ENCODE results near the gene ORAI1. TPM values are rescaled to one million over a fixed set of nuclear protein-coding genes. Genes with fewer than 3 reads are reported as not detected.
"Not testable (repeated sequence)": the region's sequence is repeated elsewhere in the genome, so short reads cannot be mapped to it uniquely, and the experiment has no call there.

ORAI1 gene
- total RNA-seq, 1 experiment from 2014 or later = 20.6 TPM

GRCh38 chr12:121603581-121603980 lies 22.7 kb upstream of the ORAI1 start:
- DNase-seq (ENCODE audit: low read depth) = no peak

DNA sequence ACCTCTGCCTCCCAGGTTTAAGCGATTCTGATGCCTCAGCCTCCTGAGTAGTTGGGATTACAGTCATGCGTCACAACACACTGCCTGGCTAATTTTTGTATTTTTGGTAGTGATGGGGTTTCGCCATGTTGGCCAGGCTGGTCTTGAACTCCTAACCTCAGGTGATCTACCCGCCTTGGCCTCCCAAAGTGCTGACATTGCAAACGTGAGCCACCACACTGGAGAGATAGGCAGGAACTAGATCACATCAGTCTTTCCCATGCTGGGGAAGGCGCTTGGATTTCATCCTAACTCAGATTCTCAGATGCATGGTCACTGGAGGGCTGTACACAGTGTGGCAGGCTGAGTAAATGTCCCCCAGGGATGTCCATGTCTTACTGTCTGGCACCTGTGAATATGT lies 18.0 kb upstream of the ORAI1 start:
- no peak for DNase-seq (ENCODE audit: low read depth)

- DNase-seq (ENCODE audit: low read depth) = no peak
Observed at GRCh38 chr12:121610239-121611149, 15.8 kb upstream of the ORAI1 start.

GRCh38 chr12:121611306-121611705 lies 15.0 kb upstream of the ORAI1 start:
- no peak for DNase-seq (ENCODE audit: low read depth)

GRCh38 chr12:121613462-121613861 lies 12.9 kb upstream of the ORAI1 start:
- no peak for DNase-seq (ENCODE audit: low read depth)

DNA sequence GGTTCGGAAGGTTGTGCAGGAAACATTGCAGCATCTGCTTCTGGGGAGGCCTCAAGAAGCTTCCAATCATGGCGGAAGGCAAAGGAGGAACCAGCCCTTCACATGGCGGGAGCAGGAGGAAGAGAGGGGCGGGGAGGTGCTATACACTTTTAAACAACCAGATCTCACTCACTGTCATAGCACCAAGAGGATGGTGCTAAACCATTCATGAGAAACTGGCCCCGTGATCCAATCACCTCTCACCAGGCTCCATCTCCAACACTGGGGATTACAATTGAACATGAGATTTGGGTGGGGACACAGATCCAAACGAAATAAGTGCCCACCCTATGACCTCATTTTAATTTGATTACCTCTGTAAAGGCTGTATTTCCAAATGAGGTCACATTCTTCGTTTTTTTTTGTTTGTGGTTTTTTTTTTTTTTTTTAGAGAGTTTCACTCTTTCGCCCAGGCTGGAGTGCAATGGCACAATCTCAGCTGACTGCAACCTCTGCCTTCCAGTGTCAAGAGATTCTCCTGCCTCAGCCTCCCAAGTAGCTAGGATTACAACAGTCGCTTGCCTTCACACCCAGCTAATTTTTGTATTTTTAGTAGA lies 11.4 kb upstream of the ORAI1 start:
- DNase-seq (ENCODE audit: low read depth) = no peak

DNA sequence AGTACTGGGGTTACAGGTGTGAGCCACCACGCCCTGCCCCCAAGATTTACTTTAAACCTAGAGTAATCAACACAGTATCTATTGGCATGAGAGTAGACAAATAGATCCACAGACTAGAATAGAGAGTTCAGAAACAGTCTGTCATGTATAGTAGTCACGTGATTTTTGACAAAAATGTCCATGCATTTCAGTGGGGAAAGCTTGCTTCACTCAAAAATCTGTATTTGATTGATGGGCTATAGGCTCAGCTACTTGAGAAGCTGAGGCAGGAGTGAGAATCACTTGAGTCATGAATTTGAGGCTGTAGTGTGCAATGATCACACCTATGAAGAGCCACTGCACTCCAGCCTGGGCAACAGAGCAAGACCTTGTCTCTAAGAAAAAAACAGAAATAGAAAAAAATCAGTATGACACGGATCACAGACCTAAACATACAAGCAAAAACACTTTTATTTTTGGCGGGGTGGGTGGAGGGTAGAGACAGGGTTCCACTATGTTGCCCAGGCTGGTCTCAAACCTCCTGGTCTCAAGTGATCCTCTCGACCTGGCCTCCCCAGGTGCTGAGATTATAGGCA lies 7.6 kb upstream of the ORAI1 start:
- DNase-seq (ENCODE audit: low read depth) = no peak

DNA sequence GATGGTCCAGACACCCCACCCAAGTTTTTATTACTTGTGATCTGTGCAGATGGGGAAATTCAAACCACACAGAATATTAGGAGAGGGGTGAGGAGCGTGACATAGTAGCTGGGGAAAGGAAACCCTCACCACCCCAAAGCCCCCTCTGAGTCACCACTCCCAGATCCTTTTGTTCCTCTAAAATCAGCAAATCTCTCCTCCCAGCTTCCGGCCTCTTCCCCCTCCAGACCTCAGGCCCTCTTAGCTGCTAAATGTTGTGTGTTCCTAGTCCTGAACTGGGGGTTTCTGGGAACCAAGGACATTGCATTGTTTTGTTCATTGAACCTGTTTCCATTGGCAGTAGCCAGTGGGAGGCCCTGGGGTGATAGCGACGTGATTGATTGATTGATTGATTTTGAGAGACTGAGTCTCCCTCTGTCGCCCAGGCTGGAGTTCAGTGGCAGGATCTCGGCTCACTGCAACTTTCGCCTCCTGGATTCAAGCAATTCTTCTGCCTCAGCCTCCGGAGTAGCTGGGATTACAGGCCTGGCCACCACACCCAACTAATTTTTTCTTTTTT lies 5.9 kb upstream of the ORAI1 start:
- DNase-seq (ENCODE audit: low read depth) = no peak

DNA sequence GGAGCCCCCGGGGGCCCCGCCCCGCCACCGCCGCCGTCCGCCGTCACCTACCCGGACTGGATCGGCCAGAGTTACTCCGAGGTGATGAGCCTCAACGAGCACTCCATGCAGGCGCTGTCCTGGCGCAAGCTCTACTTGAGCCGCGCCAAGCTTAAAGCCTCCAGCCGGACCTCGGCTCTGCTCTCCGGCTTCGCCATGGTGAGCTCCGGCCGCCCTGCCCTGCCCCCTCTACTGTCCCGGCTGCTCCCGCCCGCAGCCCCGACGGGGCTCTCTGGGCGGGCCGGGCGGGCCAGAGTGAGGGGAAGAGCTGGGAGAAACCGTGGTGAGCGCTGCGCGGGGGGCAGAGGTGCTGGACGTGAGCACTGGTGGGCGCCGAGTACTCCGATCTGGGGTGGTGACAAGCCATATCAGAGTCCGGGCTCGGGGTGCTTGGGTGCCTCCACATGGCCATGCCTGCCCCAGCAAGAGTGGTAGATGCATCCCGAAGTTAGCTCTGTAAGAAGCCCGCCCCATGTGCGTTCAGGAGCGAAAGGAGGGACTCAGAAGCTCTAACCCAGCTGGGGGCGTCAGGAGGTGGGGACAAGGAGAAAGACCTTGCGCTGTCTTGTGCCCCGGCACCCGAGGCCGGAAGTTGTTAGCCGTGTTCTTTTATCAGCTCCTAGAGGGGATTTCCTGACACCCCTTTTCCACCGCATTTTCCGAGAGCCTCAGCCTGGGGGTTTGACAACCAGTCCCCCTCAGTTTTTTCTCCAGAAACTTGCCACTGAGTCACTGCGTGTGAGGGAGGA lies 717 bp downstream of the ORAI1 start:
- peak; percentile 70 for DNase-seq (ENCODE audit: low read depth)

GRCh38 chr12:121628037-121628436 lies 1.7 kb downstream of the ORAI1 start:
- no peak for DNase-seq (ENCODE audit: low read depth)

DNA sequence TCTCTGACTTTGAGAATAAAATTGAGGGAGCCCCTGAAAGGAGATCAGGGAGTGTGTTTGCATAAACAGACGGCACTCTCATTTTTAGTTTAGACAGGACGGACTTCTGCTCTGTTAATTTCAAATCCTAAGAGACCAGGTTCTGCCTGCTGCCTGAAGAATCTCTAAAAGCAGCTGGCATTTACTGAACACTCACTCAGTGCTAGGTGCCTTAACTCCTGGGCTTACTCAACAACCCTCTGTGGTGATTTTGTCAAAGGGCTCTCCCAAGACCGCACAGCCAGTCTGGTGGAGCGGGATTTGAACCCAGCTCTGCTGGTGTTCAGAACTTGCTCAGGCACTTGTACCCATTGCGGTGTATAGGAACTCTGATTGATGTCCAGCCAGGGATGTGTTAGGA lies 2.2 kb downstream of the ORAI1 start:
- DNase-seq (ENCODE audit: low read depth) = no peak

- no peak for DNase-seq (ENCODE audit: low read depth)
Observed at GRCh38 chr12:121630791-121631355, 4.5 kb downstream of the ORAI1 start.

- DNase-seq (ENCODE audit: low read depth) = no peak
Observed at GRCh38 chr12:121632069-121632970, 6.0 kb downstream of the ORAI1 start.

- DNase-seq (ENCODE audit: low read depth) = not testable (repeated sequence)
Observed at GRCh38 chr12:121633833-121634196, 7.5 kb downstream of the ORAI1 start.

DNA sequence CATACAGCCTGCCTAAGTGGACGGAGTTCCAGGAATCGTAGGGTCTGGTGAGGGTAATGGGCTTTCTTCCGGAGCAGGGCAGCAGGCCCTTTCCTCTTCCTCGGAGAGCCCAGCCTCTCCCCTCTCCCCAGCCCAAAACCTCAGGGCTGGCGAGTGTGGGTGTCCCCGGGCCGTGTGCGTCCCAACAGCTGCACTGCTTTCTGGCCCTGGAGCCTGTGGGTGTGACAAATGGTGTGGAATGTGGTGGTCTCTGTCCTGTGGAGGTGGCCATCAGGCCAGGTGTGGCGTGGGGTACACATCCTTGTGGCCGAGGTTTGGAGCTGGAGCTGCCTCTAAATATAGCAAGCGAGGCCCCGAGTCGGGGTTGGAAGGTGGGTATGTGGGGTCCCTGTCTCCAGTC lies 8.5 kb downstream of the ORAI1 start:
- no peak for DNase-seq (ENCODE audit: low read depth)

GRCh38 chr12:121637231-121637914 lies 11.0 kb downstream of the ORAI1 start:
- DNase-seq (ENCODE audit: low read depth) = no peak

DNA sequence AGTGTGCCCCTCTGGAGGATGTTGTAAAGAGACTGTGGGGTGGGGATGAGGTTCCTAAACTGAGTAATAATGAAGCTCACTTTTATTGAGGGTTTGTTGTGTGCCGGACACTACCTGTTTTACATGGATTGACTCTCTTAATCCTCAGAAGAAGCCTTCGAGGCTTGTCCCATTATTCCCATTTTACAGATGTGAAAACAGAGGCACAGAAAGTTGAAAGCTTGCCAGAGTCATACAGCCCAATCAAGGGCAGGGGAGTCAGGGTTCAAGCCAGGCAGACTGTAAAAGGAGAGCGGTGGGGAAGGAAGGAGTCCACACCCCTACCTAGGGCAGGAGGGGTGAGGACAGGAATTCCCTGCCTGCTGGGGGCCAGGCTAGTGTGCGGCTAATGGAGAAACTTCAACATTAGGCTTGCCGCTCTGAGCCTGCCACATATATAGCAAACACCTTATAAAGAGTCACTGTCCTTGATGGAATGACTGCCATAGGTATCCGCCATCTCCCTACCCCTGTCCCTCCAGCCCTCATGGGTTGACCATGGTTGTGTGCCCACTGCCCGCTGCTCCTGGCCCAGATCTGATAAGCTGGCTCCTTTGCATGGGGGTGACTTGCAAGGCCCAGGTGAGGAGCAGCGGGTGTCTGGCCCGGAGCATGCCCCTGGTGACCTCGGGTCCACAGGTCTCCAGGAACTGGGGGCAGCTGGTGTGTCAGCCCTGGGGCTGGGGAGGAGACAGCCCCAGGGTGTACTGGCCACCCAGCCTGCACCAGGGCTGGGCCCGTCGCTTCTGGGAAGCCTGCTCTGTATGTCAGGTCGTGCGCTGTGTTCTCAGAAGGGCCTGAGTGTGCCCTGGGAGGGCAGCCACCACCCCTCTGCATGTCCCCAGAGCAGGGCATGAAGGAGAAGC lies 12.2 kb downstream of the ORAI1 start:
- no peak for DNase-seq (ENCODE audit: low read depth)

DNA sequence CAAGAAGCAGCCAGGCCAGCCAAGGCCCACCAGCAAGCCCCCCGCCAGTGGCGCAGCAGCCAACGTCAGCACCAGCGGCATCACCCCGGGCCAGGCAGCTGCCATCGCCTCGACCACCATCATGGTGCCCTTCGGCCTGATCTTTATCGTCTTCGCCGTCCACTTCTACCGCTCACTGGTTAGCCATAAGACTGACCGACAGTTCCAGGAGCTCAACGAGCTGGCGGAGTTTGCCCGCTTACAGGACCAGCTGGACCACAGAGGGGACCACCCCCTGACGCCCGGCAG lies 15.0 kb downstream of the ORAI1 start:
- DNase-seq (ENCODE audit: low read depth) = no peak

DNA sequence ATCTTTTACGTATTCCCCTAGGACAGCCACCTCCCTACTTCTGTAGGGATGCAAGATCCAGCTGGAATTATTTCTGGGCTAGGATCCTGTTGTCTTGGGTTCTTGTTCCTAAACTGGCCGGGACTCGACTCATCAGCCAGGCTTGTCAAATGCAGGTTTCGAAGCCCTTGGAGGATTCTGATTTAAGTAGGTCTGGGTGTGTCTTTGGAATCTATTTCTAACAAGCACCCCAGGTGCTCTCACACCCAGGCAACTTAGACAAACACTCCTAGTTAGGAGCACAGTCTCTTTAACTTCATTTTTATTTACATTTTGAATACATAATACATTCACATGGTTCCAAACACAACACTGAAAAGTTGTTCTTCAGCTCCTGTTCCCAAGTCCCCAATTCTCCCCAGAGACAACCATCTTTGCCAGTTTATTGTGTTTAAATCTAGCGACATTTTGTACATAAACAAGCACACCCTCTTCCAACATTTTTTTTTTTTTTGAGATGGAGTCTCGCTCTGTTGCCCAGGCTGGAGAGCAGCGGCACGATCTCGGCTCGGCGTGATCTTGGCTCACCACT lies 22.2 kb downstream of the ORAI1 start:
- DNase-seq (ENCODE audit: low read depth) = no peak
